Stimulated activated memory B cell treated with anti-CD40 and anti-IgM and Interleukin-4, amounts not matched to agents 10 μg/mL and 1 μg/mL and 100 μg/mL, for 72 hours (primary cell): Measurements from ENCODE around the gene CFAP157.
A peak's percentile ranks its signal among the peaks of the same experiment; 100 is the strongest.

Experiments used
- ATAC-seq: fragments of 150-1000 bp; cut with Tn5 transposase; 2 replicates; pipeline ENCODE4 v1.10.0; 2021
- H3K27ac Mint-ChIP-seq: one replicate; pipeline ENCODE4 v1.8.0; 2022; ENCODE audit warnings: mild to moderate bottlenecking, mixed read lengths
- H3K27me3 Mint-ChIP-seq: one replicate; pipeline ENCODE4 v1.8.0; 2022; ENCODE audit warnings: mixed read lengths
- H3K36me3 Mint-ChIP-seq: one replicate; pipeline ENCODE4 v1.8.0; 2022; ENCODE audit warnings: mixed read lengths
- H3K4me1 Mint-ChIP-seq: one replicate; pipeline ENCODE4 v1.8.0; 2022; ENCODE audit warnings: mixed read lengths
- H3K4me3 Mint-ChIP-seq: one replicate; pipeline ENCODE4 v1.8.0; 2022; ENCODE audit warnings: mild to moderate bottlenecking, moderate library complexity, mixed read lengths
- H3K9me3 Mint-ChIP-seq: one replicate; pipeline ENCODE4 v1.8.0; 2022; ENCODE audit warnings: mixed read lengths

The CFAP157 gene

DNA sequence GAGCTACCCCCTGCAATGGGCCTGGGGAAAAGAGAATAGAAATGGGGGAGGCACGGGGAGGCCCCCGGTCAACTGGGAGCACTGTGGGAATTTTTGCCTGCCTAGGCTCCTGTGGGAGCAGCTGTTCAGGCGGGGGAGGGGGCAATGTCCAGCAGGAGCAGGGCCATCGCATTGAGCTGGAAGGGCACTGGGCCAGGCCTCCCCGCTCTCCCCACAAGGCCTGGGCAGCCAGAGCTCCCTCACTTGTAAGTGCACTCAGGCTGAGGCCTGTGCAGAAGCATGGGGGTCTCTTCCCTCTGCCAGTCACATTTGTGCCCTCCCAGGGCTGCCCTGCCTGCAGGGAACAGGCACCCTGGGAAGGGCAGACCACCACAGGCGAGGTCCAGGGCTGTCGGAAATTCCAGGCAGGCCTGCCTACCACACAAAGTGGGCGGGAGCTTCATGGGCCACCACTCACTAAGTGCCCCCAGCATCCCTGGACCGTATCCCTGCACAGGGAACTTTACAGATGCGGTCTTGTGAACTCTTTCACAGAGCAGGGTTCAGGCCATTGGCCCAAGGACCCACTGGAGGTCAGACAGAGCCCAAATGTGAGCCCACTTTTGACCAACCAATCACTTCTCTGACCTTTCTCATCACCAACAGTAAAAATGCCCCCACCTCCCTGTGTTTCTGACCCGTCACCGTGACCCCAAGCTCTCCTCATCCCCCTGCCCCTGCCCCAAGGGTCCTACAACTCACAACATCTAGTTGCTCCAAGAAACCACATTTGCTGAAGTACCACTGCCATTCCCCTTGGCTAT is 1.0 kb upstream of the CFAP157 start:
- Mint-ChIP-seq H3K9me3 (no peaks in the 10 kb centered on the region), H3K27me3 (no peaks in the 10 kb centered on the region), H3K4me1 (peaks cover 16% of the 10 kb centered on the region), H3K27ac (no peak overlapping the region), H3K36me3 (peaks cover 5% of the 10 kb centered on the region), H3K4me3 (no peak overlapping the region)
- no peak for ATAC-seq

DNA sequence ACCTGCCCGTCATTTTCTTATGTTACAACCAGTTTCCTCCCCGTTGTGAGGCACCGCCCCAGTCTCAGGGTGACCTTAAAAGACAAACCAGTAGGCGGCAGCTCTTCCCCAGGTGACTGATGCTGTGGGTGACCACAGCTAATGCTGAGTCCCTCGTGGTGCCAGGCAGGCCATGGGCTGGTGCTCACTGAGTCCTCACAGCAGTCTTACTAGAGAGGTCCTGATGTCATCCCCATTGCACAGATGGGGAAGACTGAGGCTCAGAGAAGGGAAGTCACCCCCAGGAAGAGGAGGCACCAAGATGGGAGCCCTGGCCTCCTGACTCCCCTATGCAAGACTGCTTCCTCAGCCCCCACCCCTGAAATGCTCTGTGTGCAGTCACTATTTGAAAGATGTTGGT is 978 bp downstream of the CFAP157 start:
- peak; percentile 59 for ATAC-seq

DNA sequence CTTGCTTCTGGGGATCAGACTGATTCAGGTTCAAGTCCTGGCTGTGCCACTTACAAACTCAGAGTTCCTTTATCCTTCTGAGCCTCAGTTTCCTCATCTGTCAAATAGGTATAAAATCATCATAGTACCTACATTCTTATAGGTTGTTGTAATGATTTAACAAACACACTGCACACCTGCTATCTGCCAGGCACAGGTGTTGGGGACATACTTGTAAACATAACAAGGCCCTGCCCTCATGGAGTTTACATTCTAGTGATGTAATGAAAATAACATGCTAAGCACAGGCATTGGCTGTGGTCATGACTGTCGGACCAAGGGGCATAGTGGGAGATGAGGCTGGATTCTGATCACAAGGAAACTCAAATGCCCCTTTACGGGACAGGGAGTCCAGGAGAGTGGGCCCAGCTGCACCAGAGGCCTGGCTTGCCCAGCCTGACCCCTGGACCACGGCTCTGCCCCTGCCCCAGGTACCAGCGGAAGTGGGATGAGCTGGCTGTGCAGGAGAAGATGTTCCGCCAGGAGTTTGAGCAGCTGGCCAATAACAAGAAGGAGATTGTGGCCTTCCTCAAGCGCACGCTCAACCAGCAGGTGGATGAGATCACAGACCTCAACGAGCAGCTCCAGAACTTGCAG is 2.3 kb downstream of the CFAP157 start:
- Mint-ChIP-seq H3K4me1 (peaks cover 27% of the 10 kb centered on the region), H3K27ac (no peak overlapping the region), H3K9me3 (no peaks in the 10 kb centered on the region), H3K4me3 (no peak overlapping the region), H3K27me3 (no peaks in the 10 kb centered on the region), H3K36me3 (peaks cover 11% of the 10 kb centered on the region)
- no peak for ATAC-seq

More for the DNA sequence above, 978 bp downstream of the CFAP157 start:
- no peak overlapping the region for H3K4me3 Mint-ChIP-seq
- no peak overlapping the region for H3K27ac Mint-ChIP-seq
- H3K4me1 Mint-ChIP-seq, result peaks cover 27% of the 10 kb centered on the region
- H3K27me3 Mint-ChIP-seq, result no peaks in the 10 kb centered on the region
- H3K9me3 Mint-ChIP-seq, result no peaks in the 10 kb centered on the region
- H3K36me3 Mint-ChIP-seq, result peaks cover 11% of the 10 kb centered on the region

DNA sequence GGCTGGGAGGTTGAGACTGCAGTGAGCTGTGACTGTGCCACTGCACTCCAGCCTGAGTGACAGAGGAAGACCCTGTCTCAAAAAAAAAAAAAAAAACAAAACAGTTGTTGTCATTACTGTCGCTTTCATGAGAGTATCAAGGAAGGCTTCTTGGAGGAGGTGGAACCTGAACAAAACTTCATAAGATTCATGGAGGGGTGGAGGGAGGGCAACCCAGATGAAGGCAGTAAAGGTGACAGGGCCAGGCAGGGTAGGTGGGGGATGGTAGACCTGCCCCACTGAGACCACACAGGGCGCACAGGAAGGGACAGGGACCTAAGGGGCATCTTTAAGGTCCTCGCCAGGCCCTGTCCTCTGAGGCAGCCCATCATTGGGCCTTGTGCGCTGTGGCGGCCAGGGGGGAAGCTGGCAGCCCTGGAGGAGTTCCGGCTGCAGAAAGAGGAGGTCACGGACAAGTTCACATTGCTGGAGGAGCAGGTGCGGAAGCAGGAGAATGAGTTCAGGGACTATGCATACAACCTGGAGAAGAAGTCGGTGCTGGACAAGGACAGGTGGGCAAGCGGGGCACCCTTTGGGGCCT is 3.5 kb downstream of the CFAP157 start:
- ATAC-seq, result no peak
- H3K27me3 Mint-ChIP-seq, result no peaks in the 10 kb centered on the region
- no peak overlapping the region for H3K27ac Mint-ChIP-seq
- H3K9me3 Mint-ChIP-seq, result no peaks in the 10 kb centered on the region
- H3K4me1 Mint-ChIP-seq, result peaks cover 35% of the 10 kb centered on the region
- peaks cover 11% of the 10 kb centered on the region for H3K36me3 Mint-ChIP-seq
- no peak overlapping the region for H3K4me3 Mint-ChIP-seq

- H3K4me1 Mint-ChIP-seq, result peaks cover 45% of the 10 kb centered on the region
- peaks cover 11% of the 10 kb centered on the region for H3K36me3 Mint-ChIP-seq
- ATAC-seq, result no peak
- H3K27me3 Mint-ChIP-seq, result no peaks in the 10 kb centered on the region
- no peaks in the 10 kb centered on the region for H3K9me3 Mint-ChIP-seq
- H3K27ac Mint-ChIP-seq, result no peak overlapping the region
- H3K4me3 Mint-ChIP-seq, result no peak overlapping the region
These were observed 4.5 kb downstream of the CFAP157 start for GRCh38 chr9:127711226-127711701.

- Mint-ChIP-seq H3K4me1 (peaks cover 47% of the 10 kb centered on the region), H3K27ac (no peak overlapping the region), H3K36me3 (peaks cover 11% of the 10 kb centered on the region), H3K27me3 (no peaks in the 10 kb centered on the region), H3K9me3 (no peaks in the 10 kb centered on the region), H3K4me3 (no peak overlapping the region)
- ATAC-seq, result no peak
These were observed 5.1 kb downstream of the CFAP157 start for GRCh38 chr9:127711831-127712274.

DNA sequence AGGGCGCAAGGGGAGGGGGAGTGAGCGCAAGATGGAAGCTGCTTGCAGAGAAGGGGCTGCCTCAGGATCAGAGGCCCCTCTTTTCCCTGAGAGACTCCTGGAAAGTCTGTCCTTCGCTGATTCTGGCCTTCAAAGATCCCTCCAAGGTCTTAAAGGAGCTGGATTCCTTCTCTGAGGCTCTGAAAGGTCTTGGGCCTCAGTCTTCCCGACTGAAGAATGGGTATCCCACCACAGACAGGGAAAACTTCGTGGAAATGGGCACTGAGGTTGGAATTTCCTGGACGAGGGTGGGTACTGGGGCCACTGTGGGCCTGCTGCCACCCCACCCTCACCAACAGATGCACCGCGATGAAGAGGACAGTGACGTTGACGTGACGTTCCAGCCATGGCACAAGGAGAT is 5.6 kb downstream of the CFAP157 start:
- ATAC-seq, result no peak
- peaks cover 11% of the 10 kb centered on the region for H3K36me3 Mint-ChIP-seq
- no peak overlapping the region for H3K4me3 Mint-ChIP-seq
- H3K27me3 Mint-ChIP-seq, result no peaks in the 10 kb centered on the region
- H3K27ac Mint-ChIP-seq, result no peak overlapping the region
- no peaks in the 10 kb centered on the region for H3K9me3 Mint-ChIP-seq
- peaks cover 44% of the 10 kb centered on the region for H3K4me1 Mint-ChIP-seq

DNA sequence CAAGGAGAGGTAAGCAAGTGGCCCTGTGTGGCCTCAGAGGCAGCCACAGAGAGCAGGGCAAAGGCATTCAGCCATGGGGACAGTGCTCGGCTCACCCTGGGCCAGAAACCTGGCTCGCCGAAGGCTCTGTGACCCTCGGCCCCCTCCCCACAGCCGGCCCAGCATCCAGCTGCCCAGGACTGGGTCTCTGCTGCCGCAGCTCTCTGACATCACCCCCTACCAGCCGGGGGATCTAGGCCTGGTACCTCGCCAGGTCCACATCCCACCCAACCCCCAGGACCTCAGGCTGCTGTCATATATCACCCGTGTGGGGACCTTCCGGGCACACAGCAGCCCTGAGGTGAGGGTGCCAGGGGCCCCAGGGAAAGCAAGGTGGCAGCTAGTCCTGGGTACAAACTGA is 6.1 kb downstream of the CFAP157 start:
- no peak overlapping the region for H3K27ac Mint-ChIP-seq
- peaks cover 11% of the 10 kb centered on the region for H3K36me3 Mint-ChIP-seq
- no peaks in the 10 kb centered on the region for H3K9me3 Mint-ChIP-seq
- no peak for ATAC-seq
- no peaks in the 10 kb centered on the region for H3K27me3 Mint-ChIP-seq
- H3K4me1 Mint-ChIP-seq, result peaks cover 39% of the 10 kb centered on the region
- no peak overlapping the region for H3K4me3 Mint-ChIP-seq

- no peak for ATAC-seq
- H3K27me3 Mint-ChIP-seq, result no peaks in the 10 kb centered on the region
- no peaks in the 10 kb centered on the region for H3K9me3 Mint-ChIP-seq
- H3K27ac Mint-ChIP-seq, result peak overlapping the region; percentile 82
- H3K4me1 Mint-ChIP-seq, result peaks cover 38% of the 10 kb centered on the region
- H3K36me3 Mint-ChIP-seq, result peaks cover 5% of the 10 kb centered on the region
- H3K4me3 Mint-ChIP-seq, result peak overlapping the region; percentile 91
These were observed 7.4 kb downstream of the CFAP157 start for GRCh38 chr9:127714020-127714750.

DNA sequence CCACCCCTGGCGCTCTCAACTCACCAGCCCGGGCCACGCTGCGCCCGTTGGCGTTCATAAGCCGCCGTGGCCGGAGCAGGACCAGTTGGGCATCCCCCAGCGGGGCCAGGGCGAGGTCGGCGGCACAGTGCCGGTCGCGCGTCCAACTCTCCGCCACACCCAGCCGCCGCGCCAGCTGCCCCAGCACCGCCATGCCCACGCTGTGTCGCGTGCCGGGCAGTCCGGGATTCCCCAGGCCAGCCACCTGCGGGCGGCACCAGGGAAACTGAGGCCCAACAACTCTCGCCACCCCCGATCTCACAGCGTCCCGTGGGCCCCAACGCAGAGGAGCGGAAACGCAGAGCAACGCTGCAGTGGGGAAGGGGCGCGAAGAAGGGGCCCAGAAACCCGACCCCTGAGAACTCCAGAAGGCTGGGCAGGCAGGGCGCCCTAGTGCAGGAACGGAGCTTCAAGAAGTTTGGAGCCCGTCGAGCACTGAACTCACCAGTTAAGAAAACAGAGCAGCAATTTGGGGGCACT is 8.2 kb downstream of the CFAP157 start:
- peak; percentile 1 for ATAC-seq
- peaks cover 38% of the 10 kb centered on the region for H3K4me1 Mint-ChIP-seq

GRCh38 chr9:127715470-127716337 is 8.9 kb downstream of the CFAP157 start, which contains the start of the genes PTRH1 and TTC16:
Gene PTRH1, minus strand, starts transcription at chr9:127715663. Its CDS starts 24 bp downstream, at chr9:127715639.
Gene TTC16, plus strand, starts transcription at chr9:127716079. Its CDS starts 67 bp downstream, at chr9:127716146.
- Mint-ChIP-seq H3K27ac (peak within 1 kb of the TSS; percentile 82), H3K4me1 (peaks cover 31% of the 10 kb centered on the region), H3K4me3 (peak within 1 kb of the TSS; percentile 91), H3K27me3 (no peaks in the 10 kb centered on the region), H3K9me3 (no peaks in the 10 kb centered on the region), H3K36me3 (peaks cover 5% of the 10 kb centered on the region)
- peak; percentile 98 for ATAC-seq

More for the DNA sequence above, 8.2 kb downstream of the CFAP157 start:
- Mint-ChIP-seq H3K27ac (peak overlapping the region; percentile 82), H3K4me3 (peak overlapping the region; percentile 91), H3K36me3 (peaks cover 5% of the 10 kb centered on the region), H3K9me3 (no peaks in the 10 kb centered on the region), H3K27me3 (no peaks in the 10 kb centered on the region)

DNA sequence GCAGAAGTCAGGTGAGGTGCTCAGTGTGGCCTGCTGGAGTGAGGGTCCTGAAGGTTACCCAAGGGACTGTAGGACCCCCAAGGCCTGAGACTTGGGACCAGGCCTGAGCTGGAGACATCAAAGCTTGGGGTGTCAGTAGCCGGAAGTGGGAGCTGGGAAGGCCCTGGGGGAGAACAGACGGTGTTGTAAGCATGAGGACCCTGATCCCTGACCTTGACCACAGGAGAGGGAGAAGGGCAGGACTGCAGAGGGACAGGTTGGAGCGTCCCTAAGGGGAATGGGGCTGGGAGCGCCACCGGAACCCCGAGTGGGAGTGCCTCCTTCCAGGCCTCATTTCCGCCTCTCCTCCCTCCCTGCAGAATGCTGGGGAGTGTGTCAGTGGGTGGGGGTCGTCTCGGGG is 9.6 kb downstream of the CFAP157 start:
- Mint-ChIP-seq H3K27ac (peak overlapping the region; percentile 82), H3K36me3 (peaks cover 1% of the 10 kb centered on the region), H3K9me3 (no peaks in the 10 kb centered on the region), H3K4me1 (peaks cover 24% of the 10 kb centered on the region), H3K4me3 (peak overlapping the region; percentile 91), H3K27me3 (no peaks in the 10 kb centered on the region)
- ATAC-seq, result no peak

DNA sequence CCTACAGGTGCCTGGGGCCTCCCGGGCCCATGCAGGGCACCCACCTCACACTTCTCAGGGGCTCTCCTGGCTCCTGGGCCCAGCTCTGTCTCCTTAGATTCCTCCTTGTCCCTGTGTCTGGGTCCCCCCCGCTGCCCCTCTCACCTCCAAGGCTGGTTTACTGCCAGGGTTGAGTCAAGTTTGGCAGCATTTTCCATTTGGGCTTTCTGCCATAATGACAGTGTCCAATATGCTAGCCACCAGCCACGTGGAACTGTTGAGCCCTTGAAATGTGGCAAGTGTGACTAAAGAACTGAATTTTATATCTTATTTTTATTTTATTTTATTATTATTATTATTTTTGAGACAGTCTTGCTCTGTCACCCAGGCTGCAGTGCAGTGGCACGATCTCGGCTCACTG is 11.0 kb downstream of the CFAP157 start:
- Mint-ChIP-seq H3K4me1 (peaks cover 19% of the 10 kb centered on the region), H3K36me3 (no peaks in the 10 kb centered on the region), H3K4me3 (no peak overlapping the region), H3K27me3 (no peaks in the 10 kb centered on the region), H3K27ac (no peak overlapping the region), H3K9me3 (no peaks in the 10 kb centered on the region)
- ATAC-seq, result no peak
